T-cell (primary cell): Measurements from ENCODE around the gene THTPA. TPM values are rescaled to one million over a fixed set of nuclear protein-coding genes. Genes with fewer than 3 reads are reported as not detected.
"Not testable (repeated sequence)": the region's sequence is repeated elsewhere in the genome, so short reads cannot be mapped to it uniquely, and the experiment has no call there.

Experiments
- ATAC-seq, 4 experiments: fragments of 200-7000 bp in 3 of 4; fragments of 150-1000 bp in 1 of 4; cut with Tn5 transposase; replicated peaks in 1 of 4; 1 replicate in 3 of 4; 2 replicates in 1 of 4; pipeline ENCODE4 v1.10.0; 2021; ENCODE audit warnings: moderate library complexity in 3 of 4, mild to moderate bottlenecking in 2 of 4, moderate number of reproducible peaks in 1 of 4
- CTCF ChIA-PET, 2 donors: fragments of 300-600 bp; sonication (Branson Sonifier 250); formaldehyde crosslinking; loops; one replicate each; lab custom pipeline; 2022; ENCODE audit warnings: antibody characterized with exemption in 2 of 2; lab: Charles Lee
- POLR2A ChIA-PET, 2 donors: fragments of 300-600 bp; sonication (Branson Sonifier 250); formaldehyde crosslinking; loops; one replicate each; lab custom pipeline; 2022; ENCODE audit warnings: antibody characterized with exemption in 2 of 2; lab: Charles Lee
- DNase-seq, 35 experiments: peaks; one replicate each; pipeline versions ENCODE4 v3.0.0 to v3.0.0-alpha.2; 2013 to 2023
- H3K27ac ChIP-seq: one replicate; pipeline ENCODE4 v1.5.1; 2013; ENCODE audit warnings: low read length
- H3K27me3 ChIP-seq, 2 experiments: replicated peaks in 1 of 2; 1 replicate in 1 of 2; 2 replicates in 1 of 2; pipeline versions ENCODE4 v1.6.1 to v1.7.0; 2013; ENCODE audit warnings: low read length in 1 of 2, mixed read lengths in 1 of 2; ENCODE audit not compliant: control insufficient read depth in 2 of 2, insufficient read depth in 2 of 2; ENCODE audit errors: extremely low read depth in 1 of 2
- H3K36me3 ChIP-seq, 2 donors: 1 replicate in 1 of 2; 2 replicates in 1 of 2; pipeline versions ENCODE4 v1.6.1 to v1.7.0; 2013; ENCODE audit warnings: low read length in 1 of 2; ENCODE audit not compliant: control insufficient read depth in 2 of 2, insufficient read depth in 1 of 2; ENCODE audit errors: extremely low read depth in 1 of 2
- H3K4me1 ChIP-seq, 2 experiments: 1 replicate in 1 of 2; 2 replicates in 1 of 2; pipeline versions ENCODE4 v1.6.1 to v1.7.0; 2013; ENCODE audit warnings: low read length in 2 of 2, mixed read lengths in 1 of 2; ENCODE audit not compliant: insufficient read depth in 2 of 2, control insufficient read depth in 1 of 2; ENCODE audit errors: extremely low read depth in 1 of 2
- H3K4me3 ChIP-seq, 2 donors: 1 replicate in 1 of 2; 2 replicates in 1 of 2; pipeline versions ENCODE4 v1.5.1 to v1.7.0; 2013; ENCODE audit warnings: mild to moderate bottlenecking in 2 of 2, low read length in 1 of 2, moderate library complexity in 1 of 2; ENCODE audit not compliant: control insufficient read depth in 1 of 2; ENCODE audit errors: extremely low read depth in 1 of 2
- H3K9me3 ChIP-seq: 2 replicates; pipeline ENCODE4 v1.7.0; 2013
- H3K27ac Mint-ChIP-seq, 2 donors: one replicate each; pipeline ENCODE4 v1.8.0; 2020 to 2021; ENCODE audit warnings: mild to moderate bottlenecking in 2 of 2, mixed read lengths in 2 of 2
- H3K27me3 Mint-ChIP-seq, 2 donors: one replicate each; pipeline ENCODE4 v1.8.0; 2021 to 2022; ENCODE audit warnings: mixed read lengths in 2 of 2
- H3K36me3 Mint-ChIP-seq: one replicate; pipeline ENCODE4 v1.8.0; 2021; ENCODE audit warnings: mixed read lengths
- H3K4me1 Mint-ChIP-seq, 3 donors: one replicate each; pipeline ENCODE4 v1.8.0; 2020 to 2022; ENCODE audit warnings: mixed read lengths in 3 of 3, mild to moderate bottlenecking in 1 of 3
- H3K4me3 Mint-ChIP-seq, 3 donors: one replicate each; pipeline ENCODE4 v1.8.0; 2020 to 2022; ENCODE audit warnings: mild to moderate bottlenecking in 3 of 3, mixed read lengths in 3 of 3, moderate library complexity in 3 of 3
- H3K9me3 Mint-ChIP-seq, 3 donors: one replicate each; pipeline ENCODE4 v1.8.0; 2020 to 2022; ENCODE audit warnings: mixed read lengths in 3 of 3
- WGBS: methylation state at CpG from one replicate; pipeline ENCODE4 v1.1.5; 2013; ENCODE audit warnings: missing lambda C conversion rate; ENCODE audit not compliant: insufficient coverage; 5-methylcytosine and 5-hydroxymethylcytosine counted together
- total RNA-seq, 35 experiments: library from RNA in 6 of 35; stranded (reverse) in 6 of 35; fragments of 120-200 nt in 1 of 35; gene quantifications; one replicate each; pipeline versions ENCODE4 v1.2.1 to v1.2.4 and lab custom pipeline; 2013 to 2026

Gene THTPA
- total RNA-seq, 5 donors from 2014 or later (not counting 1 experiment from before 2014, with no cell fraction given), result 13.3 to 26.4 (median 20.5) TPM

DNA sequence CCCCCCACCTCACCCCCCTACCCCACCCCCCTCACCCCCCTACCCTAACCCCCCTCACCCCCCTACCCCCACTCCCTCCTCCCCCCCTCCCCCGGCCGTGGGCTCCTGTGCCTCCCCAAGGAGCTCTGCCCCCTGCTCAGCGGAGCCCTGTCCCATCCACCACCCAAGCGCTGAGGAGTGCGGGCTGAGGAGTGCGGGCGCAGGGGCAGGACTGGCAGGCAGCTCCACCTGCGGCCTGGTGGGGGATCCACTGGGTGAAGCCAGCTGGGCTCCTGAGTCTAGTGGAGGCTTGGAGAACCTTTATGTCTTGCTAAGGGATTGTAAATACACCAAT lies 24.8 kb downstream of the THTPA start:
- Mint-ChIP-seq H3K4me1 (peaks cover 15 to 20% (median 19%) of the 10 kb centered on the region in 3 donors), H3K4me3 (no peak overlapping the region), H3K9me3 (no peaks in the 10 kb centered on the region), H3K27ac (no peak overlapping the region), H3K27me3 (peaks cover 53 to 54% of the 10 kb centered on the region in 2 donors), H3K36me3 (no peaks in the 10 kb centered on the region)
- no peak overlapping the region for H3K4me3 ChIP-seq
- H3K36me3 ChIP-seq, result no peaks in the 10 kb centered on the region
- no peak for ATAC-seq
- no peak overlapping the region for H3K27ac ChIP-seq
- ChIA-PET POLR2A (interaction anchor here in 1 of 2 donors (0.6 kb wide), 1 partner anchor 507 kb away, joined by 4 read pairs; no protein-coding TSS in a partner anchor), CTCF (no interaction called here)
- no CpG with 5 or more reads among the region's 8 CpGs for WGBS
- no peaks in the 10 kb centered on the region for H3K9me3 ChIP-seq
- peaks cover 10 to 45% of the 10 kb centered on the region in 2 experiments for H3K27me3 ChIP-seq
- DNase-seq, result no peak
- peaks cover 0 to 23% of the 10 kb centered on the region in 2 experiments for H3K4me1 ChIP-seq

DNA sequence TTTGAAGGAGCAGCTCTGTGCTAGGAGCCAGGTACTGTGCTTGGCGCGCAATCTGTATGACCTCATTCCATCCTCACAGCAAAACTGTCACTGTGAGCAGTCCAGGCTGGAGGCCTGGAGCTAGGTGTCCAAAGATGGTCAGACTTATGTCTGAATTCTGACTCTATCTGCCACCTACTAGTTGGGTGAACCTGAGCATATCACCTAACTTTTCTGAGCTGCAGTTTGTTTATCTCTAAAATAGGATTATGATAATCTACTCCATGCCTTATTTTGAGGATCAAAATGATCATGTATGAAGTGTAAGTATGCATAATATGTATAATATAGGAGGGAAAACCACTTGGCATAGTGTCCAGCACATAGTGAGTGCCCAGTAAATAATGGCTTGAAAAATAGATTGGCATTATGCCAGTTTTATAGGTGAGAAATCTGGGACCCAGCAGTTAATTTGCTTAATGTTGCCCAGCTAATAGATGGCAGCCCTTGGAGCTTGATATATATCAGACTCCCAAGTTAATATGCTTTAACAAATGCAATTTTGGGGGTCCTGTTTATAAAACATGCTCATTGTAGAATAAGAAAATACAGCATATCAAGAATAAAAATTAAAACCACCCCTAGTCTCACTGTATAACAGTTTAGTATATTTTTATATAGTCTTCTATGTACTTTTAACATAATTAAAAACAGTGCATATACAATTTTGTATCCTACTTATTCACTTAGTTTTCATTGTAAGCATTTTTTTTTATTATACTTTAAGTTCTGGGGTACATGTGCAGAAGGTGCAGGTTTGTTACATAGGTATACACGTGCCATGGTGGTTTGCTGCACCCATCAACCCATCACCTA lies 27.1 kb downstream of the THTPA start:
- POLR2A ChIA-PET, result no interaction called here

GRCh38 chr14:23583761-23584526 lies 27.9 kb downstream of the THTPA start:
- CTCF ChIA-PET, POLR2A ChIA-PET, H3K36me3 Mint-ChIP-seq, DNase-seq, H3K4me3 ChIP-seq, H3K4me1 ChIP-seq, H3K27ac Mint-ChIP-seq, H3K4me3 Mint-ChIP-seq, ATAC-seq, H3K4me1 Mint-ChIP-seq, H3K9me3 Mint-ChIP-seq, H3K36me3 ChIP-seq, H3K9me3 ChIP-seq, H3K27ac ChIP-seq: not testable (repeated sequence)
- H3K27me3 ChIP-seq, result peaks cover 6 to 26% of the 10 kb centered on the region in 2 experiments
- H3K27me3 Mint-ChIP-seq, result peaks cover 41 to 51% of the 10 kb centered on the region in 2 donors
- WGBS, result 66% methylated on average over 8 of the region's 25 CpGs

More for the DNA sequence above, 27.1 kb downstream of the THTPA start:
- DNase-seq (no peak), ATAC-seq (no peak)
- Histone ChIP-seq H3K9me3 (no peaks in the 10 kb centered on the region), H3K27ac (no peak overlapping the region), H3K36me3 (no peaks in the 10 kb centered on the region), H3K4me3 (no peak overlapping the region), H3K27me3 (peaks cover 6 to 32% of the 10 kb centered on the region in 2 experiments), H3K4me1 (peaks cover 0 to 4% of the 10 kb centered on the region in 2 experiments)
- no peaks in the 10 kb centered on the region for H3K36me3 Mint-ChIP-seq
- H3K9me3 Mint-ChIP-seq, result no peaks in the 10 kb centered on the region
- no peak overlapping the region for H3K27ac Mint-ChIP-seq
- WGBS, result no CpG with 5 or more reads among the region's 3 CpGs
- no peak overlapping the region for H3K4me3 Mint-ChIP-seq
- peaks cover 3 to 10% (median 10%) of the 10 kb centered on the region in 3 donors for H3K4me1 Mint-ChIP-seq
- CTCF ChIA-PET, result no interaction called here
- H3K27me3 Mint-ChIP-seq, result peaks cover 44 to 53% of the 10 kb centered on the region in 2 donors

DNA sequence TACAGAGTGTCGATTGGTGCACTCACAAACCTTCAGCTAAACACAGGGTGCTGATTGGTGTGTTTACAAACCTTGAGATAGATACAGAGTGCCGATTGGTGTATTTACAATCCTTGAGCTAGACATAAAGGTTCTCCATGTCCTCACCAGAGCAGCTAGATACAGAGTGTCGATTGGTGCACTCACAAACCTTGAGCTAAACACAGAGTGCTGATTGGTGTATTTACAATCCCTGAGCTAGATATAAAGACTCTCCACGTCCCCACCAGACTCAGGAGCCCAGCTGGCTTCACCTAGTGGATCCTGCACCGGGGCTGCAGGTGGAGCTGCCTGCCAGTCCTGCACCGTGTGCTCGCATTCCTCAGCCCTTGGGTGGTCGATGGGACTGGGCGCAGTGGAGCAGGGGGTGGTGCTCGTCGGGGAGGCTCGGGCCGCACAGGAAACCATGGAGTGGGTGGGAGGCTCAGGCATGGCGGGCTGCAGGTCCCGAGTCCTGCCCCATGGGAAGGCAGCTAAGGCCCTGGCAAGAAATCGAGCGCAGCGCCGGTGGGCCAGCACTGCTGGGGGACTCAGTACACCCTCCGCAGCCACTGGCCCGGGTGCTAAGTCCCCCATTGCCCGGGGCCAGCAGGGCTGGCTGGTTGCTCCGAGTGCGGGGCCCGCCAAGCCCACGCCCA lies 28.6 kb downstream of the THTPA start:
- H3K9me3 ChIP-seq, H3K27ac ChIP-seq, DNase-seq, H3K4me3 Mint-ChIP-seq, POLR2A ChIA-PET, H3K4me1 ChIP-seq, H3K9me3 Mint-ChIP-seq, H3K27ac Mint-ChIP-seq, H3K36me3 ChIP-seq, H3K36me3 Mint-ChIP-seq, H3K4me3 ChIP-seq, ATAC-seq: not testable (repeated sequence)
- H3K27me3 ChIP-seq, result peaks cover 4 to 20% of the 10 kb centered on the region in 2 experiments
- Mint-ChIP-seq H3K4me1 (peaks cover 6 to 10% (median 10%) of the 10 kb centered on the region in 3 donors), H3K27me3 (peaks cover 36 to 47% of the 10 kb centered on the region in 2 donors)
- CTCF ChIA-PET, result interaction anchor here in 1 of 2 donors (0.6 kb wide), 1 partner anchor 1517 kb away, joined by 3 read pairs; no protein-coding TSS in a partner anchor
- WGBS, result 88% methylated on average over 18 of the region's 26 CpGs

DNA sequence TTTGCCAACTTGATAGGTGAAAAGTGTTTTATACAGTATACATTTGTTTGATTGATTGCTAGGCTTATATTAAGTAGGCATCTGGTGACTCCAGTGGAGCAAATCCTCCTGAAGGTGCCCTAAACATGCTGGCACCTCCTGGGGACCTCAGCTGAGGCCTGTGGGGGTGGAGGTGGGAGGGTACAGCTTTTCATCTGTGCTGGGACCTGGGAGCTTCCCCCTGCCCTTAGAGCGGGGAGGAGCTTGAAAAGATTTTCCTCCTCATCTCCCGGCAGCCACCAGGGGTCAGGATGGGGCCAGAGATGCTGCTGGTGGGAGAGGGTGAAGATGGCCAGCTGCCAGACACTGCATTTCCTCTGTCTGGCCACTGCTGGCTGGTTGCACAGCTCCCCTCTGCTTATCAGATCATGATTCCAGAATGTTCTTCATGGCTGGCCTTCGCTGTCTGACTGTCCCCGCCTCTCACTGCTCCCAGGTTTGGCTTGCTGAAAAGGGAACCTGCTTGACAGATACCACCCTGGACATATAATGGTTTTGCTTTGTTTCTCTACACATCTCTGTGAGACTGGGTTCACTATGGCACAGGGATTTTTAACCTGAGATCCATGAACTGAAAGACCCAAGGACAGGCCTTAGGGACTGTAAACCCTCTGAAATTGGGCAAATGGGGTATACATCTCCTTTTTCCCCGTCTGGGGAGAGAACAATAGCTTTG lies 33.0 kb downstream of the THTPA start:
- DNase-seq, result peak; percentile 58 to 89 (median 75)
- peak; percentile 96 to 99 (median 99) for ATAC-seq
- ChIA-PET POLR2A (no interaction called here), CTCF (interaction anchor here (0.6 to 1.9 kb wide), 15 partner anchors 10 to 656 kb away, joined by 3 to 16 read pairs (median 4); partner anchors contain the start of gene DHRS4 (in 1 of the 2))
- H3K27ac ChIP-seq, result no peak overlapping the region
- peaks cover 0 to 9% of the 10 kb centered on the region in 2 experiments for H3K4me1 ChIP-seq
- WGBS, result 0% methylated on average over 2 of the region's 5 CpGs
- H3K4me3 ChIP-seq, result no peak overlapping the region
- H3K9me3 ChIP-seq, result no peaks in the 10 kb centered on the region
- Mint-ChIP-seq H3K4me3 (no peak overlapping the region), H3K9me3 (no peaks in the 10 kb centered on the region), H3K27me3 (peaks cover 18 to 29% of the 10 kb centered on the region in 2 donors), H3K4me1 (peaks cover 6 to 10% (median 10%) of the 10 kb centered on the region in 3 donors), H3K27ac (peak overlapping the region in 1 of 2 donors; percentile 8), H3K36me3 (no peaks in the 10 kb centered on the region)
- H3K27me3 ChIP-seq, result peaks cover 0 to 9% of the 10 kb centered on the region in 2 experiments
- no peaks in the 10 kb centered on the region for H3K36me3 ChIP-seq
